CD14-positive monocyte (primary cell): ENCODE results near the gene PARVG. TPM values are rescaled to one million over a fixed set of nuclear protein-coding genes. Genes with fewer than 3 reads are reported as not detected.

Experiments used
- DNase-seq, 3 donors: peaks; one replicate each; pipeline ENCODE4 v3.0.0-alpha.2; 2011 to 2022
- H2AFZ ChIP-seq: 2 replicates; pipeline ENCODE4 v1.6.0; 2012; ENCODE audit warnings: mild to moderate bottlenecking, low read depth, low read length, inconsistent platforms; ENCODE audit not compliant: insufficient read depth, poor library complexity, severe bottlenecking
- H3K27ac ChIP-seq, 2 donors: 1 replicate in 1 of 2; 2 replicates in 1 of 2; pipeline ENCODE4 v1.5.1; 2012 to 2013; ENCODE audit warnings: low read length in 2 of 2, control low read depth in 1 of 2, inconsistent platforms in 1 of 2, low read depth in 1 of 2, mild to moderate bottlenecking in 1 of 2
- H3K27me3 ChIP-seq, 2 donors: one replicate each; pipeline versions ENCODE4 v1.6.0 to v1.6.1; 2011 to 2013; ENCODE audit warnings: low read length in 2 of 2; ENCODE audit not compliant: control insufficient read depth in 2 of 2, insufficient read depth in 2 of 2
- H3K36me3 ChIP-seq, 2 donors: replicated peaks in 1 of 2; 1 replicate in 1 of 2; 2 replicates in 1 of 2; pipeline versions ENCODE4 v1.5.1 to v1.6.1; 2012 to 2013; ENCODE audit warnings: low read length in 2 of 2, control low read depth in 1 of 2, inconsistent platforms in 1 of 2, mild to moderate bottlenecking in 1 of 2; ENCODE audit not compliant: insufficient read depth in 2 of 2, control insufficient read depth in 1 of 2
- H3K4me1 ChIP-seq, 2 donors: 1 replicate in 1 of 2; 2 replicates in 1 of 2; pipeline versions ENCODE4 v1.5.1 to v1.6.1; 2012 to 2013; ENCODE audit warnings: low read length in 2 of 2, control low read depth in 1 of 2, inconsistent platforms in 1 of 2, mild to moderate bottlenecking in 1 of 2, moderate library complexity in 1 of 2; ENCODE audit not compliant: insufficient read depth in 2 of 2, control insufficient read depth in 1 of 2
- H3K4me2 ChIP-seq: replicated peaks from 2 replicates; pipeline ENCODE3; 2012; ENCODE audit warnings: low read length, moderate library complexity, mild to moderate bottlenecking; ENCODE audit not compliant: poor library complexity, severe bottlenecking; ENCODE audit errors: extremely low read depth
- H3K4me3 ChIP-seq, 3 experiments: fragments of 200-600 bp in 1 of 3; sonication (generic) in 1 of 3; replicated peaks in 1 of 3; 1 replicate in 2 of 3; 2 replicates in 1 of 3; pipeline ENCODE4 v1.5.1; 2011 to 2013; ENCODE audit warnings: low read length in 3 of 3, mild to moderate bottlenecking in 3 of 3, control low read depth in 2 of 3, low read depth in 2 of 3, inconsistent platforms in 1 of 3, moderate library complexity in 1 of 3
- H3K79me2 ChIP-seq: 2 replicates; pipeline ENCODE4 v1.6.0; 2012; ENCODE audit warnings: mild to moderate bottlenecking, control low read depth, inconsistent platforms, low read length, moderate library complexity; ENCODE audit not compliant: insufficient read depth
- H3K9ac ChIP-seq: 2 replicates; pipeline ENCODE4 v1.6.0; 2017; ENCODE audit warnings: low read length, mild to moderate bottlenecking; ENCODE audit not compliant: insufficient read depth, poor library complexity, severe bottlenecking
- H3K9me3 ChIP-seq, 2 donors: replicated peaks in 1 of 2; 1 replicate in 1 of 2; 2 replicates in 1 of 2; pipeline versions ENCODE4 v1.5.1 to v1.6.1; 2012 to 2013; ENCODE audit warnings: low read length in 2 of 2, control low read depth in 1 of 2; ENCODE audit not compliant: control insufficient read depth in 1 of 2, insufficient read depth in 1 of 2
- H4K20me1 ChIP-seq: 2 replicates; pipeline ENCODE4 v1.6.0; 2012; ENCODE audit warnings: mild to moderate bottlenecking, low read length, control low read depth, moderate library complexity; ENCODE audit not compliant: insufficient read depth
- H3K27ac Mint-ChIP-seq, 7 donors: one replicate each; pipeline ENCODE4 v1.8.0; 2020; ENCODE audit warnings: mild to moderate bottlenecking in 7 of 7, mixed read lengths in 7 of 7, moderate library complexity in 6 of 7, inconsistent platforms in 2 of 7
- H3K27me3 Mint-ChIP-seq, 3 donors: one replicate each; pipeline ENCODE4 v1.8.0; 2021 to 2022; ENCODE audit warnings: low read depth in 3 of 3, mild to moderate bottlenecking in 3 of 3, mixed read lengths in 3 of 3, moderate library complexity in 3 of 3, inconsistent platforms in 1 of 3
- H3K36me3 Mint-ChIP-seq, 2 donors: one replicate each; pipeline ENCODE4 v1.8.0; 2020; ENCODE audit warnings: mixed read lengths in 2 of 2, inconsistent platforms in 1 of 2, mild to moderate bottlenecking in 1 of 2
- H3K4me1 Mint-ChIP-seq: one replicate; pipeline ENCODE4 v1.8.0; 2020; ENCODE audit warnings: mild to moderate bottlenecking, mixed read lengths
- H3K4me3 Mint-ChIP-seq, 2 donors: one replicate each; pipeline ENCODE4 v1.8.0; 2020; ENCODE audit warnings: mild to moderate bottlenecking in 2 of 2, mixed read lengths in 2 of 2, moderate library complexity in 1 of 2
- H3K9me3 Mint-ChIP-seq, 7 donors: one replicate each; pipeline ENCODE4 v1.8.0; 2020 to 2022; ENCODE audit warnings: mixed read lengths in 7 of 7, mild to moderate bottlenecking in 6 of 7, moderate library complexity in 6 of 7, inconsistent platforms in 2 of 7
- WGBS: methylation state at CpG from one replicate; pipeline ENCODE4 v1.1.5; 2013; ENCODE audit warnings: missing lambda C conversion rate; ENCODE audit not compliant: insufficient coverage; 5-methylcytosine and 5-hydroxymethylcytosine counted together
- intact Hi-C, 2 donors: fragments of 100-400 bp; cut with micrococcal nuclease; formaldehyde crosslinking; loops; one replicate each; pipeline versions ENCODE4 v1.15.0 to v1.15.1; 2023
- polyA plus RNA-seq, 3 donors: library from polyadenylated mRNA; depleted of rRNA in 1 of 3; unstranded in 2 of 3; stranded (reverse) in 1 of 3; fragments of 300-500 nt in 2 of 3; fragments of >200 nt in 1 of 3; fragmentation: Illumina TruSeq in 2 of 3; gene quantifications; 1 replicate in 2 of 3; 2 replicates in 1 of 3; pipeline ENCODE4 v1.2.3, GENCODE V29; 2012 to 2021
- TF ChIP-seq, protein P1 (sequence below): fragments of 200-600 bp; IDR thresholded peaks from one replicate; pipeline ENCODE4 v1.8.0; 2022; ENCODE audit warnings: antibody characterized with exemption, mild to moderate bottlenecking

PARVG gene
- polyA plus RNA-seq, 3 donors: 169 to 577 (median 190) TPM

DNA sequence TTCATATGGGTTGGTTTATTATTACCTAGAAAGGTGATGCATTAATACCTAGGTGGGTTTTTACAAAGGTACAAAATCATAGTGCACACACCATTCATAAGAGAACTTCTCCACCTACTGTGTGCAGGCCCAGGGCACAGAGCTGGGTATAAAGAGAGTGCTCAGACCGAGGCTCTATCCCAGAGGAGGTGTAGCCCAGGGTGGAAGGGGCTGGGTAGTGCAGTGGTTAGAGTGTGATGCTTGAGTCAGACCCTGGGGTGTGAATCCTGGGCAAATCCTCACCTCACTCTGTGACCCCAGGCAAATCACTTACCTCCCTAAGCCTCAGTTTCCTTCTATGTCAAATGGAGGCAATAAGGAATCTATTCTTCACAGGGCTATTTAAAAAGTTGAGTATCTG, 32.2 kb downstream of the PARVG start:
- no peak for DNase-seq
- TF ChIP-seq, protein P1, sequence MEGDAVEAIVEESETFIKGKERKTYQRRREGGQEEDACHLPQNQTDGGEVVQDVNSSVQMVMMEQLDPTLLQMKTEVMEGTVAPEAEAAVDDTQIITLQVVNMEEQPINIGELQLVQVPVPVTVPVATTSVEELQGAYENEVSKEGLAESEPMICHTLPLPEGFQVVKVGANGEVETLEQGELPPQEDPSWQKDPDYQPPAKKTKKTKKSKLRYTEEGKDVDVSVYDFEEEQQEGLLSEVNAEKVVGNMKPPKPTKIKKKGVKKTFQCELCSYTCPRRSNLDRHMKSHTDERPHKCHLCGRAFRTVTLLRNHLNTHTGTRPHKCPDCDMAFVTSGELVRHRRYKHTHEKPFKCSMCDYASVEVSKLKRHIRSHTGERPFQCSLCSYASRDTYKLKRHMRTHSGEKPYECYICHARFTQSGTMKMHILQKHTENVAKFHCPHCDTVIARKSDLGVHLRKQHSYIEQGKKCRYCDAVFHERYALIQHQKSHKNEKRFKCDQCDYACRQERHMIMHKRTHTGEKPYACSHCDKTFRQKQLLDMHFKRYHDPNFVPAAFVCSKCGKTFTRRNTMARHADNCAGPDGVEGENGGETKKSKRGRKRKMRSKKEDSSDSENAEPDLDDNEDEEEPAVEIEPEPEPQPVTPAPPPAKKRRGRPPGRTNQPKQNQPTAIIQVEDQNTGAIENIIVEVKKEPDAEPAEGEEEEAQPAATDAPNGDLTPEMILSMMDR: no peak
- H3K36me3 ChIP-seq: peaks cover 0 to 9% of the 10 kb centered on the region in 2 donors
- H3K4me3 ChIP-seq: no peak overlapping the region
- intact Hi-C loops: no loop called here
- H3K9ac ChIP-seq: no peak overlapping the region
- no peak overlapping the region for H3K27ac ChIP-seq
- H3K27me3 ChIP-seq: no peaks in the 10 kb centered on the region
- peaks cover 0 to 6% (median 0%) of the 10 kb centered on the region in 7 donors for H3K9me3 Mint-ChIP-seq
- peaks cover 6 to 8% of the 10 kb centered on the region in 2 donors for H3K4me1 ChIP-seq
- peaks cover 2 to 9% of the 10 kb centered on the region in 2 donors for H3K36me3 Mint-ChIP-seq
- H3K27ac Mint-ChIP-seq: no peak overlapping the region
- peaks cover 0 to 7% of the 10 kb centered on the region in 2 donors for H3K9me3 ChIP-seq
- no peak overlapping the region for H3K4me3 Mint-ChIP-seq
- H3K79me2 ChIP-seq: no peaks in the 10 kb centered on the region
- no peak overlapping the region for H2AFZ ChIP-seq
- H3K4me1 Mint-ChIP-seq: peaks cover 24% of the 10 kb centered on the region
- no peak overlapping the region for H3K4me2 ChIP-seq
- no CpG with 5 or more reads among the region's 1 CpG for WGBS
- H3K27me3 Mint-ChIP-seq: peaks cover 1 to 6% (median 2%) of the 10 kb centered on the region in 3 donors
- peaks cover 6% of the 10 kb centered on the region for H4K20me1 ChIP-seq

DNA sequence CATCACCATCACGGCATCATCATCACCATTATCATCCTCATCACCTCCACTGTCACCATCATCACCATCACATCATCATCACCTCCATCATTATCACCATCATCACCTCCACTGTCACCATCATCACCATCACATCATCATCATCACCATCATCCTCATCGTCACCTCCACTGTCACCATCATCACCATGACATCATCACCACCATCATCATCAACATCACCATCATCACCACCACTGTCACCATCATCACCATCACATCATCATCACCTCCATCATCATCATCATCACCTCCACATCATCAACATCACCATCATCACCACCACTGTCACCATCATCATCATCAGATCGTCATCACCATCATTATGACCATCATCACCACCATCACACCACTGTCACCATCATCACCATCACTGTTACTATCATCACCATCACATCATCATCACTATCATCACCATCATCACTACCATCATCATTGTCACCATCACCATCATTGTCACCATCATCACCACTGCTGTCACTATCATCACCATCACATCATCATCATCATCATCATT, 32.8 kb downstream of the PARVG start:
- H3K4me1 Mint-ChIP-seq: peaks cover 18% of the 10 kb centered on the region
- Histone ChIP-seq H3K9me3 (peaks cover 0 to 7% of the 10 kb centered on the region in 2 donors), H3K4me1 (peaks cover 6 to 7% of the 10 kb centered on the region in 2 donors), H3K4me2 (no peak overlapping the region), H3K4me3 (no peak overlapping the region), H2AFZ (no peak overlapping the region), H3K79me2 (no peaks in the 10 kb centered on the region), H3K27me3 (no peaks in the 10 kb centered on the region), H4K20me1 (peaks cover 5% of the 10 kb centered on the region), H3K9ac (no peak overlapping the region), H3K27ac (no peak overlapping the region), H3K36me3 (peaks cover 0 to 9% of the 10 kb centered on the region in 2 donors)
- TF ChIP-seq, protein P1: no peak
- H3K27ac Mint-ChIP-seq: no peak overlapping the region
- peaks cover 0 to 6% (median 0%) of the 10 kb centered on the region in 7 donors for H3K9me3 Mint-ChIP-seq
- no peak overlapping the region for H3K4me3 Mint-ChIP-seq
- intact Hi-C loops: no loop called here
- 81% methylated on average over 3 of the region's 3 CpGs for WGBS
- DNase-seq: no peak
- H3K27me3 Mint-ChIP-seq: peaks cover 1 to 6% (median 2%) of the 10 kb centered on the region in 3 donors
- peaks cover 2 to 9% of the 10 kb centered on the region in 2 donors for H3K36me3 Mint-ChIP-seq
